ENCODE measurements around the gene SELENOO. TPM values are rescaled to one million over a fixed set of nuclear protein-coding genes. Genes with fewer than 3 reads are reported as not detected.
"Not testable (repeated sequence)": the region's sequence is repeated elsewhere in the genome, so short reads cannot be mapped to it uniquely, and the experiment has no call there.

SELENOO gene
- total RNA-seq, 2 donors from 2014 or later = 21.9 to 29.6 TPM

DNA sequence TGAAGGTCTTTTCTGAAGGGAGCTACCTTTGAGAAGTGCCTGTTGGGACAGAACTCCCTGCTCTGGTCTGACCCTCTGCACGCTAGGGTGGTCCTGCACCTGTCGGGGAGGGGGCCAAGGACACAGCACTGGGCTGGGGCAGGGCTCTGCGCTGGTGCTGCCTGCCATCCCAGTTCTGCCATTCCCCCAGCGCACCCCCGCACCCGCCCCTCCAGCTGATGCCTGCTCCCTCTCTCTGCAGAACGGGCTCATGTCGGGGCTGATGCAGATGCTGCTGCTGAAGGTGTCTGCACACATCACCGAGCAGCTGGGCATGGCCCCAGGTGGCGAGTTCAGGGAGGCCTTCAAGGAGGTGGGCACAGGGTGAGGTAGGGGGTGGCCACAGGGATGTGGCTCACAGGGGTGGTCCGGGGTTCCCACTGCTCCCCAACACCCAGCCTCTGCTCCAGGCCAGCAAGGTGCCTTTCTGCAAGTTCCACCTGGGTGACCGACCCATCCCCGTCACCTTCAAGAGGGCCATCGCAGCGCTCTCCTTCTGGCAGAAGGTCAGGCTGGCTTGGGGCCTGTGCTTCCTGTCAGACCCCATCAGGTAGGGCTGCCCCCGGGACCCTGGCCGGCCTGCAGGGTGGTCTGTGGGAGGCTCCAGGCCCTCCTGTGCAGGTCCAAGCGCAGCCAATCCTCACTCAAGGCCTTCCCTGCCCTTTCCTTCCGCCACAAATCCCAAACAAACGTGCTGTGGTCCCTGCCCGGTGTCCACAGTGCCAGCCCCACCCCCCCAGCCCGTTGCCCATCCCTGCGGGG lies 3.6 kb upstream of the SELENOO start:
- no peak for DNase-seq
- intact Hi-C loops (cut with DNase I, micrococcal nuclease) = no loop called here

DNA sequence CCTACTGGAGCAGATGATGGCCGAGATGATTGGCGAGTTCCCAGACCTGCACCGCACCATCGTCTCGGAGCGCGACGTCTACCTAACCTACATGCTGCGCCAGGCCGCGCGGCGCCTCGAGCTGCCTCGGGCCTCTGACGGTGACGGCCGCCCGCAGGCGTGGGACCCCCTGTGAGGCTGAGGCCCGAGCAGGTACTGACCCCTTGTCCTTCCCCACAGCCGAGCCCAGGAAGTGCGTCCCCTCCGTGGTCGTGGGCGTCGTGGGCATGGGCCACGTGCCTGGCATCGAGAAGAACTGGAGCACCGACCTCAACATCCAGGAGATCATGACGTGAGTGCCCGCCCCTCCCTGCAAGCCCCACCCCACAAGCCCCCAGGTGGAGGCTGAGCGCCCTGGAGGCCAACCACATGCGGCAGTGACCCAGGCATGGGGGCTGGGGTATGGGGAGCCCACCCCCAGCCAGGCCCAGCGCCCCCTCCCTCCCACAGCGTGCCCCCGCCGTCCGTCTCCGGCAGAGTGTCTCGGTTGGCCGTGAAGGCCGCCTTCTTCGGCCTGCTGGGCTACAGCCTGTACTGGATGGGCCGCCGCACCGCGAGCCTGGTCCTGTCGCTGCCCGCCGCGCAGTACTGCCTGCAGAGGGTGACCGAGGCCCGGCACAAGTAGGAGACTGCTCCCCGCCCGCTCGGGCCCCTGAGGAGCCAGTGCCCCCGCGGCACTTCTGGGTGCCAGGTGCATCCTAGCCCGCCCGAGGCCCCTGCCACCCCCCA lies 2.8 kb upstream of the SELENOO start:
- no peak for DNase-seq
- intact Hi-C loops (cut with DNase I, micrococcal nuclease) = no loop called here
- no peak for ATAC-seq

More for the DNA sequence above, 3.6 kb upstream of the SELENOO start:
- no peak for ATAC-seq

DNA sequence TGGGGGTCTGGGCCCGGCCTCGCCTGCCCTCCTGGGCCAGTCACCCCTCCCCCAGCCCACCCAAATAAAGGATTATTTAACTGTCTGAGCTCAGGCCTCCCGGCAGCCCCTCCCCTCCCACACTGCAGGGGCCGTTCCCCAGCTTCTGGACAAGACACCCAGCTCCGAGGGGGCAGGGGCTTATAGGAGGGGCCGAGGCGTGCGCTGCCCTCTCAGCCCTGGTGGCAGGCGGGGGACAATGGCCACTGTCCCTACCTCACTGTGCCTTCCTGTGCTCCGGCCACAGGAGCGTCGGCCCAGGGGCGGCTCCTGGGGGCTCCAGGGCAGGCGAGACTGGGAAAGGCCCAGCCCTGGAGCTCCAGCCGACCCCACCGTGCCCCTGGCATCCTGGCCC lies 2.2 kb upstream of the SELENOO start:
- ATAC-seq (no peak), DNase-seq (no peak)
- intact Hi-C loops (cut with DNase I, micrococcal nuclease) = no loop called here

DNA sequence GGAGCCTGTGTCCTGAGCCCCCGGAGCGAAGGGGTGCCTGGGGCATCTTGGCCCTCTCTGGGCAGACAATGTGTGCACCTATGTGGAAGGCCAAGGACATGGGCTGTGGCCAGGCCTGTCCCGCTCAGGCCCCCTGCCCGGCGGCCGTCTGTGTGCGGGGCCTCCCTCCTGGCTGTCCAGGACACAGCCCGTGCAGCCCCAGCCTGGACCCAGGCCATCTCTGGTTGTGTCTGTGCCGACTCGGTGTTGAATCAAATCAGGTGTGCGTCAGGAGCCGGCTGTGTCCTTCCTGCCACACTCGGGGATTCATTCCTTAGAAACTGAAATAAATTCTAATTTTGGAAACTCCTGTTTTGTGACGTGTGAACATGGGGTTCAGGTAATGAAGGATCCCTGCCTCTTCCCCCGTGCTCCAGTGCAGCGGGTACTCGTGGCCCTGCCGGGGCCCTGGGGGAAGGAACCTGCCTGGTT lies 1.5 kb upstream of the SELENOO start:
- ATAC-seq = no peak
- no peak for DNase-seq
- intact Hi-C loops (cut with DNase I, micrococcal nuclease) = no loop called here

DNA sequence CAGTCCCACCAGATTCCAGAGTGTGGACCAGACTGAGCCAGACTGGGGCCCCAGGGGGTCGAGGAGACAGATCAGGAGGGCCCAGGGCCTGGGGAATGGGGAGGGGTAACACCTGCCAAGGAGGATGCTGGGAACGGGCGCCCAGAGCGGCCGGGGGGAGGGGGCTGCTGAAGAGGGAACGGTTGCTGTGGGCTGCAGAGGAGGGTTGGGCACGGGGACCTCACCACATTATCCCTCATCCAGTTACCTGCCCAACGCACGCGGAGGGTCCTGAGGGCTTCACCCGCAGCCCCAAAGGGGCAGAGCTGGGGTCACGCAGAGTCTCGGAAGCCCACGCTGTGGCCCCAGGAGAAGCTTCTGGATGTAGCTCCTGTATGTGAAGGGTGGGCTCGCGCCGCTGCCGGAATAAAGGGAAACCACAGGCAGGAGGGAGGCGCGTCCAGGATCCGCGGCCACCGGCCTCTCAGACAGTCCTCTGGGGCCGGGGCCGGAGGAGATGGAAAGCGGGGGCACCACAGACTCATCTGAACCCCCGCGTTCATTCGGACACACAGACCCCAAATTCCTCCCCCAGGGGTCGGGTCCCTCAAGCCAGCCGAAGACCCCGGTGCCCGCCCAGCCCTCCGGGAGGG lies 866 bp upstream of the SELENOO start:
- DNase-seq = no peak
- ATAC-seq = peak; percentile 2
- intact Hi-C loops (cut with DNase I, micrococcal nuclease) = no loop called here

DNA sequence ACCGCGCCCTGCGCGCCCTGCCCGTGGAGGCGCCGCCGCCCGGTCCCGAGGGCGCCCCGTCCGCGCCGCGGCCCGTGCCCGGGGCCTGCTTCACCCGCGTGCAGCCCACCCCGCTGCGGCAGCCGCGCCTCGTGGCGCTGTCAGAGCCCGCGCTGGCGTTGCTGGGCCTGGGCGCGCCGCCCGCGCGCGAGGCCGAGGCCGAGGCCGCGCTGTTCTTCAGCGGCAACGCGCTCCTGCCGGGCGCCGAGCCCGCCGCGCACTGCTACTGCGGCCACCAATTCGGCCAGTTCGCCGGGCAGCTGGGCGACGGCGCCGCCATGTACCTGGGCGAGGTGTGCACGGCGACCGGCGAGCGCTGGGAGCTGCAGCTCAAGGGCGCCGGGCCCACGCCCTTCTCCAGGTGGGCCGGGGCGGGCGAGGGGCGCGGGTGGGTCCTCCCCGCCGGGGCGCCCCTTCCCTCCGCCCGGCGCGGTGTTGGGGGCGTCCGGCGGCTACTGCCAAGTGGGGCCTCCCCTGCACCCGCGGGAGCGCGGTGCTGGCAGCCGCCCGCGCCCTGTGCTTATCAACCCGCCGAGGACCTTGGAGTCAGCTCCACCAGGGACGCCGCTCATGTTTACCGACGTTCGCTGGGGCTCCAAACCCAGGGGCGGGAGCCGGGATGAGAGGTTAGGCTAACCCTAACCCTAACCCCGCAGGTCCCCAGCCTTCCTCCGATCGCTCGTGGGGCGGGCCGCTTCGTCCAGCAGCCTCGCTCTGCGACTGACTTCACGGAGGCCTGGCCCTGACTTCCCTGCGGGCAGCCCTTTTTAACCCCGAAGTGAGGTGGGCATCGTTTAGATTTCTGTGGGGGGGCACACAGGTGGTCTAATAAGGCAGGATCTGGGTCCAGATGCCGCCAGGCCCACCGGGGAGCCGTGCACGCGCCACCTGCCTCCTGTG lies 649 bp downstream of the SELENOO start:
- DNase-seq (no peak), ATAC-seq (peak; percentile 46)
- intact Hi-C loops (cut with DNase I, micrococcal nuclease) = no loop called here

DNA sequence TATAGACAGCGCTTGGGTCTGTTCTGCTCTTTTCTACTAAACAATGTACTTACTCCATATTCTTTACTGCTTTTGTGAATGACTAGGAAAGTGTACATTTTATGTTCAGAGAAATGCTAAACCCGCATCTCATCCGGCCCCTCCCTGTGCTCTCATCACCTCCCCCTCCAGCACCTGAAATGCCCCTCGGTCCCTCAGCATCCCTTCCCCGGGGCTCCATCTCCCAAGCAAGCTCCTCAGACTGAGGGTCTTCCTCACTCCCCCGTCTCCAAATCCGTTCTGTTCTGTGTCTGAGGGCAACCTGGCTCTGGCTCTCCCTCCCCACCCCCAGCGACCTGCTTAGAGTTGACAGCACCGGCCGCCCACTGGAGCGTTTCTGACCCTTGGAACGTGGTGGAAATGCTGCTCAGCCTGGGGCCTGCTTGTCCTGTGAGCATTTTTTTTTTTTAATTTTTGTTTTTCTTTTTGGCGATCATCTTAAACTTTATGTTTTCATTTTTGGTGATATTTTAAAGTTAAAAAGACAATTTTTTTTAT lies 1.4 kb downstream of the SELENOO start:
- intact Hi-C loops (cut with DNase I, micrococcal nuclease) = no loop called here
- no peak for DNase-seq

DNA sequence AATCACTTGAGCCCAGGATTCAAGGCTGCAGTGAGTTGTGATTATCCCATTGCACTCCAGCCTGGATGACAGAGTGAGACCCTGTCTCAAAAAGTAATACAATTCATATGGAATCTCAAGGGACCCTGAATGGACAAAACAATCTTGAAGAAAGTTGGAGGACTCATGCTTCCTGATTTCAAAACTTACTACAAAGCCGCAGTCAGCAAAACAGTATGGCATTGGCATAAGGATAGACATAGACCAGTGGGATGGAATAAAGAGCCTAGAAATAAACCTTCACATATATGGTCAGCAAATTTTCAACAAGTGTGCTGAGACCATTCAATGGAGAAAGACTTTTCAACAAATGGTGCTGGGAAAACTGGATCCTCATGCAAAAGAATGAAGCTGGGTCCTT lies 2.5 kb downstream of the SELENOO start:
- ATAC-seq = no peak
- intact Hi-C loops (cut with DNase I, micrococcal nuclease) = no loop called here
- DNase-seq = no peak

More for the DNA sequence above, 1.4 kb downstream of the SELENOO start:
- ATAC-seq = no peak

DNA sequence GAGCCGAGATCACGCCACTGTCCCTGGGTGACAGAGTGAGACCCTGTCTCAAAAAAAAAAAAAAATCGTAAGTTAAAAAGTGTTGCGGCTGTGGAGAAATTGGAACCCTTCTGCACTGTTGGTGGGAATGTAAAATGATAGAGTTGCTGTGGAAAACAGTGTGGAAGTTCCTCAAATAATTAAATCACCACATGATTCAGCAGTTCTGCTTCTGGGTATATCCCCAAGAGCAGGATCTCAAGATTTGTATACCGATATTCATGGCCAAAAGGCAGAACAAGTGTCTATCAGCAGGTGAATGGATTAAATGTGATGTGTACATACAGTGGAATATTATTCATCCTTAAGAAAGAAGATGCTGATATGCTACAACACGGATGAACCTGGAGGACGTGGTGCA lies 3.8 kb downstream of the SELENOO start:
- DNase-seq (no peak), ATAC-seq (no peak)
- intact Hi-C loops (cut with DNase I, micrococcal nuclease) = no loop called here

DNA sequence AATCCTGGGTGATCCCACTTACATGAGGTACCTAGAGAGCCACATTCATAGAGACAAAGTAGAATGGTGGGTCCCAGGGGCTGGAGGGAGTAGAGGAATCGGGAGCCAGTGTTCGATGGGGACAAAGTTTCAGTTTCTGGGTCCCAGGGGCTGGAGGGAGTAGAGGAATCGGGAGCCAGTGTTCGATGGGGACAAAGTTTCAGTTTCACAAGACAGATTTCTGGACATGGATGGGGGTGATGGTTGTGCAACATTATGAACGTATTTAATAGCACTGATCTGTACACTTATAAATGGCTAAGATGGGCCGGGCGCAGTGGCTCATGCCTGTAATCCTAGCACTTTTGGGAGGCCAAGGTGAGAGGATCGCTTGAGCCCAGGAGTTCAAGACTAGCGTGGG lies 4.2 kb downstream of the SELENOO start:
- DNase-seq, ATAC-seq: not testable (repeated sequence)
- intact Hi-C loops (cut with DNase I, micrococcal nuclease) = loop anchor here in 1 of 2 donors (5.0 kb wide), 1 partner anchor 58 kb away; no protein-coding TSS in a partner anchor

DNA sequence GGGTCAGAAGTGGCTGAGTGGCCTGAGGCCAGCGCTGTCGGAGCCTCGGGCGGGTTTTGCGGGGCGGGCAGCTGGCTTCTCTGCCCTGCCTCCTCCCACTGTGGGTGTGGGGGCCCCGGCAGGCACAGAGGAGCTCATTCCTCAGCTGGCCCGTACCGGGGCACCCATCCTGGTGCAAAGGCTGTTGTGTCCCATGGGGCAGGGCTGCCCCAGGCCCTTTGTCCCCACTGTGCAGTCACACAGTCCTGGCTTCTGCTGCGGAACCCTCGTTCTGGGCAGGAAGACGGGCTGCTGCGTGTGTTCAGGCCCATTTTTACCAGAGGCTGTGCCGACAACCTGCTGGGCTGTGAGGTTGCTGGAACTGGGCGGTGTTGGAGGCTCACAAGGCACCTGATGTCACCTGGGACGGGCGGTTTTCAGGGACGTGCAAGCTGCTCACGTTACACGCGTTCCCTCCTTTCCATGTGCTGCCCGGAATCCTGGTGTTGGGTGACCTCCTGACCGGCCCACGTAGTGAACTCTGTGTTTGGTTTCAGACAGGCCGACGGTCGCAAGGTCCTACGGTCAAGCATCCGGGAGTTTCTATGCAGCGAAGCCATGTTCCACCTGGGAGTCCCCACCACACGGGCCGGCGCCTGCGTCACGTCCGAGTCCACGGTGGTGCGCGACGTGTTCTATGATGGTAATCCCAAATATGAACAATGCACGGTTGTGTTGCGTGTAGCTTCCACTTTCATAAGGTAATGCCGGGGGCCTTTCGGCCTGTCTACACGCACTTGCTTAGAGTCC lies 5.2 kb downstream of the SELENOO start:
- intact Hi-C loops (cut with DNase I, micrococcal nuclease) = loop anchor here in 1 of 2 donors (5.0 kb wide), 1 partner anchor 59 kb away; no protein-coding TSS in a partner anchor
- DNase-seq (no peak), ATAC-seq (no peak)

DNA sequence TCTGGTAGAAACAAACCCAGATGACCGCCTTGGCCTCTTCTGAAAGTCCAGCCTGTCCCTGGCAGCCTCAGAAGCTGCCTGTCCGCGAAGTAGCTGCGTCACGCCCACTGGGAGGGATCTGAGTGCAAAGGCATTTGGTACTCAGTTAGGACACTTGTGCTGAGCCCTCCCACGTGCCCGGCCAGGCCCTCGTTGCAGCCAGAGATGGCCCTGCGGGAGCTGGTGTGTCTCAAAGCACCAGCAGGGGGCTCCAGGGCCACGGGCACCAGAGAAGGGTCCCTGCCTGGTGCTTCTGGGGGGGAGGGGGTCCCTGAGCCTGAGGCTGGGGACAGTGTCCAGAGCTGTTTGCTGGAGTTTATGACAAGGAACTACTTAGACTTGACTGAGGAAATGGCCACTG lies 5.8 kb downstream of the SELENOO start:
- no peak for ATAC-seq
- intact Hi-C loops (cut with DNase I, micrococcal nuclease) = loop anchor here in 1 of 2 donors (5.0 kb wide), 1 partner anchor 59 kb away; no protein-coding TSS in a partner anchor
- DNase-seq = no peak

DNA sequence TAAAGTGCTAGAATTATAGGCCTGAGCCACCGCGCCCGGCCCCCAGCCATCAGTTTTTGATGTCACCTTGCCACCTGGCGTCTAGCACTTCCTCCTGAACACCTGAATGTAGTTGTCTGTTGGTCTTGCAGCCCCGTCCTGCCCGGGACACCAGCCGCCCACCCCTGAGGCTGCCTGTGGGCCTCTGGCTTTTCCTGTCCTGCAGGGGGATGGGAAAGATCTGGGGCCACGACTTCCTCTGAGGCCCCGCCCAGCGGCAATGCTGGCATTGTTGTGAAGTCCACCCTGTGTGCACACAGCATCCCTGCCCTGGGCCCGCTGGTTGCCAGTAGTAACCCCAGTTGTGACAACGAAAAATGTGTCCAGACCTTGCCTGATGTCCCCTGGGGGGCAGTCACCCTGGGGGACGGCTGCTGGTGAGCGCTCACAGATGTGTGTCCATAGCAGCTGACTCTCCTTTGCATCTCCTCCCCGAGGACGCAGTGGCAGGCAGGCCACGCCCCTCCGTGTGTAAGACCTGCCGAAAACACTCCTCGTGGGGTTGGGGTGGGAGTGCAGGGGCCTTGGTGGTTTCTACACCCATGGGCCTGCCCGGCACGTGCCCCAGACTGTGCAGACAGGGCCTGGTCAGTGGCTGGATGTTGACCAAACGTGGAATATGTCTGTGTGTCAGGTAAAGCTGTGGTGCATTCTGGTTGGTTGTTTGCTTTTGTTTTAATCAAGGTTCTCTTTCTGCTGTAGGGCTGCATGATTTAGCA lies 6.8 kb downstream of the SELENOO start:
- intact Hi-C loops (cut with DNase I, micrococcal nuclease) = loop anchor here in 1 of 2 donors (5.0 kb wide), 1 partner anchor 60 kb away; no protein-coding TSS in a partner anchor
- ATAC-seq (no peak), DNase-seq (no peak)

DNA sequence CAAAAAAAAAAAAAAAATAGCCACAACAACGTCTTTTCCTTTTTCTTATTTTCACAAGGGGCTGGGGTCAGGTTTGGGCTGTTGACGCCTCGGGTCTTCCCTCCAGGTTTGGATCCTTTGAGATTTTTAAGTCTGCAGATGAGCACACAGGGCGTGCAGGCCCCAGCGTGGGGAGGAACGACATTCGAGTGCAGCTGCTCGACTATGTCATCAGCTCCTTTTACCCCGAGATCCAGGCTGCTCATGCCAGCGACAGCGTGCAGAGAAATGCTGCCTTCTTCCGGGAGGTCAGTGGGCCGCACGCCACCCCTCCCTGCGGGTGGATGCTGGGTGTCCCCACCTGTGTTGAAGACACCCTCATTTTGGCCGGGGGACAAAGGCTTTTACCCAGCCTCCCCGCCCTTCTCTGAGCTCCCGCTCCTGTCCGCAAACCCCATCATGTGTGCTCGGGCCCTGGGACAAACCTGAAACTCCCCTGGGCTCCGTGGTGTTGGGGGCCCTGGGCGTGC lies 7.7 kb downstream of the SELENOO start:
- ATAC-seq (no peak), DNase-seq (no peak)
- intact Hi-C loops (cut with DNase I, micrococcal nuclease) = loop anchor here in 1 of 2 donors (5.0 kb wide), 1 partner anchor 61 kb away; no protein-coding TSS in a partner anchor

DNA sequence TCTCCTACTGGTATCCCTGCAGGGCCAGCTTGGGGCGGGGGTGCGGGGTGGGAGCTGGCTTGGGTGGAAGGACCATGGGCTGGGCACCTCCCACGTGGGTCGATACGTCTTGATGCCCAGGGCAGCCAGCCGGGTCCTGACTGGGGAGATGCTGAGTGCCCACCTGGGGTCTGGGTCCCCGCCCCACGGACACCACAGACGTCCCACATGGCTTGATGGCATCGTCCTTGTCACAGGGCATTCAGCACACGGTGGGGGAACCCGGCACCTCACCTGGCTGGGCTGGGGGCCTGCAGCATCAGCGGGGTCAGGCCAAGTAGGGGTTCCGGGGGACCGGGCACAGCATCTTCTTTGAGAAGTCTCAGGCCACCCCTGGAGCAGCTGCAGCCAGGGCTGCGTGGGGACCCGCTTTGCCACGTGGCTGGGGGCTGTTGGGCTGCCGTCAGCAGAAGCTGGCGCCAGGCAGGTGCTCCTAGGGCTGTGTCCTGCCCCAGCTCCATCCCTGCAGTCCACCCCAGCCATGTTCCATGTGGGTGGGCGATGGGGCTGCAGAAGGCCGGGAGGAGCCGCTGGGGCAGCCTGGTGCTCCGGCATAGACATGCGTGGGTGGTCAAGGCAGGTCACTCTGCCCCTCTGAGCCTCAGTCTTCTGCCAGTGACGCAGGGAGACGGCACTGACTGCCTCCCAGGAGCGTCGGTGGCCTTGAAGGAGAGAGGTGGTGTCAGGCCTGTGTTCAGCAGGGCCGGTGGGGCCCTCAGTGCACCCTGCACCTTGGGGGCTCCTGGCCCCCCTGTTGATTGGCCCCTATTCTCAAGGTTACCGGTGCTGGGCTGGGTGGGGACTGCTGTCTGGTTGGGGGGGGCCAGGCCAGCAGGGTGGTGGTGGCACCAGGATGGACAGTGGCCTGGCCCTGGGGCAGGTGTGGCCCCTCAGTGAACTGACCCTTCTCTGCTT lies 8.4 kb downstream of the SELENOO start:
- intact Hi-C loops (cut with DNase I, micrococcal nuclease) = loop anchor here in 1 of 2 donors (5.0 kb wide), 1 partner anchor 62 kb away; no protein-coding TSS in a partner anchor
- ATAC-seq = peak; percentile 18
- DNase-seq = no peak
